ENCODE measurements around the gene AIFM2. TPM values are rescaled to one million over a fixed set of nuclear protein-coding genes. Genes with fewer than 3 reads are reported as not detected.
"Not testable (repeated sequence)": the region's sequence is repeated elsewhere in the genome, so short reads cannot be mapped to it uniquely, and the experiment has no call there.

AIFM2 gene
- total RNA-seq, 1 donor from 2014 or later = 1.5 TPM

DNA sequence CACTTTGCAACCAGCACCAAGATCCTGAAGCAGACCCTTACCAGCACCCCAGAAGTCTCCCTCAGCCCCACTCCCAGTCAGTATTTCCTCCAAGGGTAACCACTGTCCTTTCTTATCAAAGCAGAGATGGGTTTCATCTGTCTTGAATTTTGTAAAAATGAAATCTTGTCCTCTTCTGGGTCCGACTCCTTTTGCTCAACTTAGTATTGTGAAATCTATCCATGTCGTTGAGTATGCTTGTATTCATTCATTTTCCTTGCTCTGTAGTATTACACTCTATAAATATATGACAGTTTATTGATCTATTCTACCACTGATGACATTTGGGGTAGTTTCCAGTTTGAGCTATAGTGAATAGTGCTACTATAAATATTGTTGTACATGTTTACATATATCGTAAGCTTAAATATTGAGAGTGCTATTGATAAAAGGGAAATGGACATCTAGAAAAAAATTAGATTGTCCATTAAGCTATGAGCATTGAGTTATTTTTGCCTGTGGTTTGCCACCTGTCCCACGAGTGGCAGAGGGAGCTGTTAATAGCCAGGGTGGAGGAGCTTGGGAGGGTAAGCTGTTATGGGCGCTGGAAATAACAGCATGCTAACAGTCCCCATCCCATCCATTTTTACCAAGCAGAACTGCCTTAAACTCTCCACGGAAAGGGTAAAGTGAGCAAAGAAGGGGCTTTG is 36.5 kb downstream of the AIFM2 start:
- DNase-seq (ENCODE audit: low read depth in 2 of 2) = no peak

DNA sequence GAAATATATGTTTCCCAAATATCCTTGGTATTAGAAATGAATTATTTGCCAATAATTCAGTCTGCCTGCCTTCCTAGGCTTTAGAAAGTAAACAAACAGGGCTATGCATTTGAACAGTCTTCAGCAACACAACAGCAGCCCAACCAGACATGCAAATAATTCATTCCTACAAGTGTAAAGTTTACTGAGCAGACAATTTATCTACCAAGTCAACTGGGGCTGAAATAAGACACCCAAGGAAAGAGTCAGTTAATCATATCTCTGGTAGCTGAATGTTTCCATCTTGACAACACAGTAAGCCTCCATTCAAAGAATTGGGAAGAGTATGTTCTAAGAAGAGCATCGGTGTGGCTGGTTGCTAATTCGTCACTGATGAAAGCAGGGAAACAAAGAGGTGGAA is 38.4 kb downstream of the AIFM2 start:
- DNase-seq (ENCODE audit: low read depth in 2 of 2) = no peak

DNA sequence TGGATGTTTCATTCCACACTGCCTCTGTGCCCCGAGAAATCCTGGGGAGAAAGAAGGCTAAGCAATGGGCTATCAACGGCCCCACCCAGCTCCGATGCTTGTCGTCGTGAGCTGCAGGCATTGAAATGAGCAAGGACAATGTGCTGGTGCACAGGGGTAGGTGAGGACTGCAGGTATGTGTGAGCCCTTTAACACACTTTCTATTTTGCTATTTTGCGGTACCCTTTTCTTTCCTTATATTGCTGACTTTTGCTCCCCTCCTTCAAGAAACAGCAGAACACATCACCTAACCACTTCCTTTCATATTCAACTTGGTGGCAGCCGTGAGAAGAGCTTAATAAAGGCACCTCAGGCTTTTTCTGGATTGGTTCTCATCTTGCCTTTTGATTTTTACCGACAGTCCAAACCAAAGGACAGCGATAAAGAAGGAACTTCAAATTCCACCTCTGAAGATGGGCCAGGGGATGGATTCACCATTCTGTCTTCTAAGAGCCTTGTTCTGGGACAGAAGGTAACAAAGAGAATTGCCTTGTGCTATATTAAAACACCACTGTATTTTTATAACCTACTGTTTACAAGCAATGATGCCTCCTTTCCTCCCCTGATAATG is 39.2 kb downstream of the AIFM2 start:
- no peak for DNase-seq (ENCODE audit: low read depth in 2 of 2)

DNA sequence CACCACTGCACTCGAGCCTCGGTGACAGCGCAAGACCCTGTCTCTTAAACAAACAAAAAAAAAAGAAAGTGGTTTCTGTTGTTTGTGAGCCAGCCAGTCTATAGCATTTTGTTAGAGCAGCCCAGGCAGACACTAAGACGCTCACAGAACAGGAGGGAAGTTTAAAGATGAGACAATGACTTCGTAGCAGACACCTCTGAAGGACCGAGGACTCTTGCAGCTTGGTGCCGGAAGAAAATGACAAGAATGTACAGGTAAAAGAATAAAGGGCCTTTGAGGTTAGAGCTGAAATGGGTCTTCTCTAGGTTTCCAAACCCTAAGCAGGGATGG is 40.3 kb downstream of the AIFM2 start:
- no peak for DNase-seq (ENCODE audit: low read depth in 2 of 2)

DNA sequence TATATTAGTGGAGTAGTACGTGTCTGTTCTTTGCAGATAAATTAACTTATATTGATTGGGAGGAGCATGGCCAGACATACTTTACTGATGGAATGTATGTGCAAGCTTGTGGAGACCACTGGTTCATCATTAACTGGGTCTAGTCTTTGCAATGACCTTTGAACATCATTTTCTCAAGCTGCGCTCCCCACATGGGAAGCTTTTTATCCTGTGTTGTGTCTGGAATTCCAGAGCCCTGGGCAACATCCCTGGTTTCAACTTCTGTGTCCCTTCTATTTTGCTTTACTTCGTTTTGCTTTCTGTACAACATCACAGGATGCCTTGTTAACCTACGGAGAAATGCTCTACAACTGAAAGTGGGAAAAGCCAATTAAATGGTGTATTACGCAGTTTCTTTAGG is 41.7 kb downstream of the AIFM2 start:
- no peak for DNase-seq (ENCODE audit: low read depth in 2 of 2)

DNA sequence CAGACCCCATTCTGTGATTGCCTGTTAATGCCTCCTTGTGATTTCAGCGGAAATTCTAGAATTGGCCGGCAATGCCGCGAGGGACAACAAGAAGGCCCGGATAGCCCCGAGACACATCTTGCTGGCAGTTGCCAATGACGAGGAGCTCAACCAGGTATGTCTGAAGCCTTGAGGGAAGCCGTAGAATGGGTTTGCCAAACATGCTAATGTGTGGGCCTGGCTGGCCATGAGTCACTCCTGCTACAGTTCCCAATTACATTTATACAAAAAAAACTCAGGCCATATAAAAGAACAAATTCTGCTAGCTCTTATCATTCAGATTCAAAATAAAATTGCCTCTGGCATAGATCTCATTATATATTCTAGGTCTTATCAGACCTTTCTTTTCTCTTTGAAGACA is 42.6 kb downstream of the AIFM2 start:
- no peak for DNase-seq (ENCODE audit: low read depth in 2 of 2)

DNA sequence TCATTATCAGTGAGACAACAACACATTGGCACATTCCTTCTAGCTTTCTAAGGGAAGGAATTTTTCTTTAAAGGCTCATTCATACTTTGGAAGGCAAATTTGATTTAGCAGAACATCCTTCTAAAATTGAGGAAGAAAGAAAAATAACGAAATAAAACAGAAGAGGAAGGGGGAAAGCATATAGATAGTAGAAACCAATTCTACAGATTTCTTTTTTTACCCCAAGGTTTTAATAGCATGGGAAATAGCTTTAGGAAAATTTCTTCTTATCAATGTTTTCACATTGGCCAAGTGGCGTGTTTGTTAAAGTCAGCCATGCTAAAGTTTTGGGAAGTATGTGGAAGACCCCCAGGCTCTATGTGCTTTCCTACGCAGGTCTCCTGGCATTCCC is 44.3 kb downstream of the AIFM2 start:
- no peak for DNase-seq (ENCODE audit: low read depth in 2 of 2)

DNA sequence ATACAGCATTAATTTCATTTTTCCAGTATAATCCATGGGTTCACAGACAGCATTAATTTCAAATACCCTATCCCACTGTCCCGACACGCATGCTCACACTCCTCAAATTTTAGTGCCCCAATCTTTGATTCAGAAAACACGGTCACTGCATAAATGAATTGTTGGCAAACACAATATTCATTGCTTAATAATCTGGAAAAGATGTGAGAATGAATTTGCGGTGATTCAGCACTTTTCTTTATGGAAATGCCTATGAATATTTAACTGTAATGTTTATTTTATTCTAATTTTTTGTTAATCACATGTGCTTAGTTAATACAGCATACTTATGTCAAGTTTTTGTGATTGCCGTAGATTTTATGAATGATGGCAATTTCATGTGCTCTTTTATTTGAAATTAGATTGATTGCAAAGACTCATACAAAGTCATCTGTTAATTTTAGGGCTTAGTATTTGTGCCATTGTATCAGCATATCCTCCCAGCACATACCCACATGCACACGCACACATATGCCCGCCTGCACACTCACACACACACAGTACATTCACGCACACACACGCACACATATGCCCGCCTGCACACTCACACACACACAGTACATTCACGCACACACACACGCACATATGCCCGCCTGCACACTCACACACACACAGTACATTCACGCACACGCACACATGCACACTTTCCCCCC is 44.9 kb downstream of the AIFM2 start:
- DNase-seq (ENCODE audit: low read depth in 2 of 2) = no peak

DNA sequence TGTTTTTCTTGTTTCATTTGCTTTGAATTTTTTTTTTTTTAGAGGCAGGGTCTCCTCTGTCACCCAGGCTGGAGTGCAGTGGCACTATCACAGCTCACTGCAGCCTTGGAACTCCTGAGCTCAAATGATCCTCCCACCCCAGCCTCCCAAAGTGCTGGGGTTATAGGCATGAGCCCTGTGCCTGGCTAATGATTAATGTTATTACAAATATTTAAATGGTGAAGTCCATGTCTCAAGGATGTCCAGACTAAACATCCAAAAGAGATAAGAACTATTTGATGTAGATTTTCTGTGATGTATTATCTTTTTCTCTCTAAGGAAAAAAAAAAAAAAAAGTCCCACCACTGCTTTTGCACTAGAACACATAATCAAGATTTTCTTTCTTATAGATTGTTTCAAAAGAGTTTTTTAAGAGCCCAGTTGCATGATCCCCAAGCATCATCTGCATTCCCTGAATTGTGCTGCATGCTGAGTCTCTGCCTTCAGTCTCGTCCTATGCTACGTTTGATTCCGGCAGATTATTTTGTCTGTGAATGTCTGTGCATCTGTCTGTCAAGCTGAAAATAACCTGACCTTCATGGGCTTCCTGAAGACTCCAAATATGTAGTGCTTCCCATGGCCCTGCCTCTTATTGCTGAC is 46.5 kb downstream of the AIFM2 start:
- DNase-seq (ENCODE audit: low read depth in 2 of 2) = no peak

DNA sequence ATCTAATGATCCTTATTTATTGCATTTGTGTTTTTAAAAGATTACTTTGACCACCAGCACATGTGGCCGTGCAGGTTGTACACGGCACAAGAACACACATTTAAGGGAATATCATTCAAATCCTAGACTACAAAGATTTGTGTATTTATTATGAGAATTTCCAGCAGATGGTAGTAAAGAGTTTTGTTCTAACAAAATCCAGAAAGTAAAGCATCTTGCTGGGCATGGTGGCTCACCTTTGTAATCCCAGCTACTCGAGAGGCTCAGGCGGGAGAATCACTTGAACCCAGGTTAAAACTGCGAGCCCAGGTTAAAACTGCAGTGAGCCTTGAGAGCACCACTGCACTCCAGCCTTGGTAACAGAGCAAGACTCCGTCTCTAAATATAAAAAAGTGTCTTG is 48.4 kb downstream of the AIFM2 start:
- DNase-seq (ENCODE audit: low read depth in 2 of 2) = no peak

DNA sequence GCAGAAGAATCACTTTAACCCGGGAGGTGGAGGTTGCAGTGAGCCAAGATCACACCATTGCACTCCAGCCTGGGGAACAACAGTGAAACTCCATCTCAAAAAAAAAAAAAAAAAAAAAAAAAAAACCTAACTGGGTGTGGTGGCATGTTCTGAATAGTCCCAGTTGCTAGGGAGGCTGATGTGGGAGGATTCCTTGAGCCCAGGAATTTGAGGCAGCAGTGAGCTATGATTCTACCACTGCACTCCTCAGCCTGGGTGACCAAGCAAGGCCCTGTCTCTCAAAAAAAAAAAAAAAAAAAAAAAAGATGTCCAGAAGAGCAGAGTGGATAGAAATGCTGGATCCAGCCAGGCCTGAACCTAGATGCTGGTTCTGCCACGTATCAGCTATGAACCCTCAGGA is 51.8 kb downstream of the AIFM2 start:
- not testable (repeated sequence) for DNase-seq (ENCODE audit: low read depth in 2 of 2)

DNA sequence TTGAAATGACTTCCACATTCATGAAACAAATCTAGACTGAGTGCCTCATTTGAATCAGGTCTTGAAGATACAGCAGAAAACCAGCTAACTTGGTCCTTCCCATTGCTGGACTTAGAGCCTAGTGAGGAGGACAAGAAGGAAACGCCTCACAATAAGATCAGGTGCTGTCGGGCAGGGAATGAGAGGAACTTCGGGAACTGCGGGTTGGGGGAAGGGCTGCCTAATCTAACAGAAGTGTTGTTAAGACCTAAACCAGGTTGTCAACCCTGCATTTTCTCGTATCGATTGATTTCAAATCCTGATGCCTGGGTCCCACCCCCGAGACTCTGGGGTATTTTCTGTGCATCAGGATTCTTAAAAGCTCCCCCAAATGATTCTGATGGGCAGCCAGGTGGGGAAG is 53.7 kb downstream of the AIFM2 start:
- no peak for DNase-seq (ENCODE audit: low read depth in 2 of 2)

DNA sequence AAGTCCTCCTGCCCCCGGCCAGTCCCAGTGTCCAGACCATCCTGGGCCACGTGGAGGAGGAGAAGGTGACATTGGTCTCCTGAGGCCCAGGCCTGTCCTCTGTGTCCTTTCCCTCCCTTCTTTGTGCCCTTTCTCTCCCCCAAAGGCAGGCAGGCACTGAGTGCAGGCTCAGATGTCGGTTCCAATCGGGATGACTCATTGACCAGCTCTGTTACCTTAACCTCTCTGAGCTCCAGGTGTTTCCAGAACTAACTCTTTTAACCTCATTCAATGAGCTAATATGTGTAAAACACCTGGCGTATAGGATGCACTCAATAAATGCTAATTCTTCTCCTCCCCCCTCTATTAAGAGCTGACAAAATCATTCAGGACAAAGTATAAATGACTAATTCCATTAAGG is 54.3 kb downstream of the AIFM2 start:
- DNase-seq (ENCODE audit: low read depth in 2 of 2) = no peak

DNA sequence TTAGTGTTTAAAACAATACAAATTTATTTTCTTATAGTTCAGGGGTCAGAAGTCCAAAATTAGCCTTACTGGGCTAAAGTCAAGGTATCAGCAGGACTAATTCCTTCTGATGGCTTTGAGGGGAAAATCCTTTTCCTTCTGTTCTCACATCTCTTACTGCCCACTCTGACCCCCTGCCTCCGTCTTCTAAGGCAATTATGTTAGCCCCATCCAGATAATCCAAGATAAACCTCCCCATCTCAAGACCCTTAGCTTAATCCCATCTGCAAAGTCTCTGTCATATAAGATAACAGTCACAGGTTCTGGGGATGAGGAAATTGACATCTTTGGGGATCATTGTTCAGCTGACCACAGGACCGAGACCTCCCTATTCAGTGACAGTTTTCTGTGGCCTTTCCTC is 57.7 kb downstream of the AIFM2 start:
- no peak for DNase-seq (ENCODE audit: low read depth in 2 of 2)

DNA sequence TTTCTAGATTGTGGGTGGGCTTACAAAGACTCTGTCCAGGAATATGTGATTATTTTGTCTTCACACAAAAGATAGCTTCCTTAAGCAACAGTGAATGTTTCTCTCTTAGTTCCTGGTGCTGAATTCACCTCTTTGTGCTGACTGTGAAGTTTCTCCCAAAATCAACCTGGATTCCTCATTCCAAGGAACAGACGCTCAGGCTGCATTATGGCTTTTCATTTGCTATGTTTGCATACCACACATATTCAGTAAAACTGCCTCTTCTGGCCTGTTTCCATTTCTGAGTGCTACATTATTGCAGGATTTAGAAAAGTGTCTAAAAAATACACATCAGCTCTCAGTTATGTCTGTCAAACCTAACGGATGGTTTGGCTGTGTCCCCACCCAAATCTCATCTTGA is 58.5 kb downstream of the AIFM2 start:
- DNase-seq (ENCODE audit: low read depth in 2 of 2) = no peak

DNA sequence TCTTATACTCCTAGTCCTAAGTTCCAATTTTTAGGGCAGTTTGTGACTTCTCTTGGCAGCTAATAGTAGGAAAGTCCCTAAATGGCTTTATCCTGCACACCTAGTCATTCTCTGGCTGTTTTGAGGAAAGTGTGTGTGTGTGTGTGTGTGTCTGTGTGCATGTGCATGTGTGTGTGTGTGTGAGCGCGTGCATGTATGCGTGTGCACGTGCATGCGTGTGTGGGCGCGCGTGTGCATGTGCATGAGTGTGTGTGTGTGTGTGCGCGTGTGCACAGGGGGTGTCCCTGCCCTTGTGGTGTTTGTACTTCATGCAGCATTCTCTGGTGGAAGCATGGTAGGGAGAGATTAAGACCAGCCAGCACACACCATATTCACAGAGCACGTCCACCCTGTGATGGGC is 61.8 kb downstream of the AIFM2 start:
- DNase-seq (ENCODE audit: low read depth in 2 of 2) = no peak

DNA sequence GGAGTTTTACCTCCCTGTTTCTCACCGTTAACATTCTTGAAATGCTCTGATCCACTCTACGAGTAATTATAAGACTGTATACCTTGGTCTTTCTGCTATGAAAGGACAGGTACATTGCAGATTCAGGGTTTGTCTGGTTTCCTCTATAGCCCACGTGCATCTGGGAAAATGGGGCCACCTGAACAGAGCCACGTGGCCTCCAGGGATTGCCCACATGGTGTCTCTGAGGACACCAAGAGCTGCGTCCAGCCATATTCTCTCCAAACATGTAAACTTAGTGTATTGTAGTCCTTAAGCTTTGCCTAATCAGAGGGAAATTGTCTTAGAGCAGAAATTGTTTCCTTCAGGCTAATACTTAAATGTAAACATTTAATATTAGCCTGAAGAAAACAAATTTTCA is 63.3 kb downstream of the AIFM2 start:
- DNase-seq (ENCODE audit: low read depth in 2 of 2) = no peak

DNA sequence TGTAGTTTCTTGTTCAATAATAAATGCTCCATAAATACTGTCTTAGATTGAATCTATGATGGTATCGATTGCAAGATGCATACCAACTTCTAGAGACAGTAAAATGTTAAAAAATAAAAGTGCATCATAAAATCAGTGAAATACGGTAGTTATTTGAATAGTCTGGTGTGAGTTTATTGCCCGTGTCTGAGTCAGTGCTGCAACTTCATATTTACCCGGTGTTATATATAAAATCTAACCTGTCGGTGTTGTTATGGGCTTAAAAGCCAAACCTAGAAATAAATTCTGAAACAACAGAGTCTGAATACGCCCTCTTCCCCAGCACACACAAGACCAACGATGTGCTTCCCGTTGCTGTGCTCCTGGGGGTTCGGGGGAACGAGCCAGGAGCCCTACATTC is 63.7 kb downstream of the AIFM2 start:
- DNase-seq (ENCODE audit: low read depth in 2 of 2) = no peak

DNA sequence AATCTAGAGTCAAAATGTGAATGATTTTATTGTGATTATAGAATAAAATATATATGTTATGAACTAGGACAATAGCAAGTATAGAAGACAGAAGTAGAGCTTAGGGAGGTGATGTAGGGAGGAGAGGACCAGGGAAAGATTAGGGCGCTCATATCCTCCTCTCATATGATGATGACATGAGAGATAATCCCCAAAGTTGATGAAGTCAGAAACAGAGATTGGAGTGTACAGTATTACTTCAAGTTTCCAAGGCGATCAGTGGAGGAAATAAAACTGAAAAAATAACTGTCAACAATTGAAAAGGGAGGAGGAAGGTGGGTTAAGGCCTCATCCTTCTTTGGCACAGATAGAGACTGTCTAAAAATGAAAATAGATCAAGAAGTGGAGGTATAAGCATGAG is 65.0 kb downstream of the AIFM2 start:
- no peak for DNase-seq (ENCODE audit: low read depth in 2 of 2)

DNA sequence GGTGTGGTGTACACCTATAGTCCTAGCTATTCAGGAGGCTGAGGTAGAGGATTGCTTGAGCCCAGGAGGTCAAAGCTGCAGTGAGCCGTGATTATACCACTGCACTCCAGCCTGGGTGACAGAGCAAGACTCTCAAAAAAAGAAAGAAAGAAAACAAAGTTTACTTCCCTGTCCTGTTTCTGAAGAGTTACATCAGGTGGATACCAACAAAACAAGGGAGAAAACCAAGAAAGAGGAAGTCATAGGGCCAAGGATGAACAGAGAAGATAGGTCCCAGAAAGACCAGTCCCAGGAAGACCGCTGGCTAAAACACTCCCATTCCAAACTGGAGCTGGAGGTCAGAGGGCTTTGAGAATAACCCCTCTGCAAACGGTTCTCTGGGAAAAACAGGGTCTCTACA is 66.4 kb downstream of the AIFM2 start:
- no peak for DNase-seq (ENCODE audit: low read depth in 2 of 2)

DNA sequence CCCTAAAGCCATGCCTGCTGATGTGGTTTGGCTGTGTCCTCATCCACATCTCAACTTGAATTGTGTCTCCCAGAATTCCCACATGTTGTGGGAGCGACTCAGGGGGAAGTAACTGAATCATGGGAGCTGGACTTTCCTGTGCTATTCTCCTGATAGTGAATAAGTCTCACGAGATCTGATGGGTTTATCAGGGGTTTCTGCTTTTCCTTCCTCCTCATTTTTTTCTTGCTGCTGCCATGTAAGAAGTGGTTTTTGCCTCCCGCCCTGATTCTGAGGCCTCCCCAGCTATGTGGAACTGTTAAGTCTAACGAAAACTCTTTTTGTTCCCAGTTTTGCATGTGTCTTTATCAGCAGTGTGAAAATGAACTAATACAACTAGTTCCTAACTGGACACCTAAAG is 68.1 kb downstream of the AIFM2 start:
- DNase-seq (ENCODE audit: low read depth in 2 of 2) = no peak

DNA sequence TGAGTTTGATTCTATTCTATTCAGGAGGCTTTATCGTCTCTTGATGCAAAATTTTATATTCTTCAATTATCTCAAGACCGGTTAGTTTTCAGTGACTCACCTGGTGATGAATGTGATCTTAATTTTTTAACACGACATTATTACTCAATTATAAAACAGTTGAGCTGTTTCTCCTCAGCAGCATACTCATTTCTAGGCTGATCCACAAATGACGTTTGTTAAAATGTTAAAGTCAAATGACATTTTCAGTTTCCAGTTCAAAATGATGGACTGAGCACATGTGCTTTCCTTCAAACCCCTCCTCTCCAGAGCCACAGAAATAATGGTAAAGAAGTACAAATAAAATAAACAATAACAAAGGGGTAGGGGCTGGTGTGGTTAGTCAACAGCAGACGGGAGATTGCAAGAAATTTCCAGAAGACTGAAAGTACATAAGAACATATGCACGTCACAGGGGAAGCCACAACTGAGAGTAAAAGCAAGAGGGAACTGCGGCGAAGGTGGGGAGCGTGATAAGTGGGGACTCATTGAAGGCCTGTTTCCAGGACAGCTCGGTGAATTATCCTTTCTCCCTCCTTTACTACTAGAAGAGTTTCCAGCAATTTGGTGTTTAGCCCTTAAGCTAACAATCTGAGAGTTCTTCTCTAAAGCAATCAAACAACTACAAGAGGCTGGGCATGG is 69.1 kb downstream of the AIFM2 start:
- DNase-seq (ENCODE audit: low read depth in 2 of 2) = no peak
